Hepatocyte (in vitro differentiated cells): Measurements from ENCODE around the gene STK39.

Experiments used
- EZH2 ChIP-seq: fragments of 200-600 bp; sonication (generic); IDR thresholded peaks from 2 replicates; pipeline ENCODE4 v1.6.1; 2016; ENCODE audit warnings: antibody characterized with exemption, mild to moderate bottlenecking, borderline replicate concordance
- EZH2phosphoT487 ChIP-seq: fragments of 200-600 bp; sonication (generic); IDR thresholded peaks from one replicate; pipeline ENCODE4 v1.6.1; 2018; ENCODE audit warnings: antibody characterized with exemption, mild to moderate bottlenecking, low read depth, moderate library complexity; ENCODE audit not compliant: unreplicated experiment, severe bottlenecking
- TF ChIP-seq, protein P1 (sequence below): fragments of 200-600 bp; sonication (generic); IDR thresholded peaks from 2 replicates; pipeline ENCODE4 v1.5.1; 2016; ENCODE audit warnings: antibody characterized with exemption, mild to moderate bottlenecking; ENCODE audit not compliant: poor library complexity

DNA sequence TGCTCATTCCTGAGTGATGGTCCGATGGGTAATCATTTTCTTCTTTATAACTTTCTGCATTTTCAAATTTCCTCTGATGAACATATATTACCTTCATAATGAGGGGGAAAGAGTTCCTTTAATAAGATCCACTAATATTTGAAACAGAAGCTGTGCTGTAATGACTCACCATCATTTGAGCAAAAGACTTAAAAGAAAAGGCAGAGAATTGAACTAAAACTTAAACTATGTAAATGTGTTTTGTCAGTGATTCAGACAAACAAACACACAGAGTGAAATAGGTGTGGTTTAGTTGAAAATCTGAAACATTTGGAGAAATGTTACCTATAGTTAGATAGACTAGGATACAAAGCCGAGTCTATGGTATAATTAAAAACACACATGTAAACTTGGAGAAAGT is 209.6 kb downstream of the STK39 start:
- TF ChIP-seq, protein P1, sequence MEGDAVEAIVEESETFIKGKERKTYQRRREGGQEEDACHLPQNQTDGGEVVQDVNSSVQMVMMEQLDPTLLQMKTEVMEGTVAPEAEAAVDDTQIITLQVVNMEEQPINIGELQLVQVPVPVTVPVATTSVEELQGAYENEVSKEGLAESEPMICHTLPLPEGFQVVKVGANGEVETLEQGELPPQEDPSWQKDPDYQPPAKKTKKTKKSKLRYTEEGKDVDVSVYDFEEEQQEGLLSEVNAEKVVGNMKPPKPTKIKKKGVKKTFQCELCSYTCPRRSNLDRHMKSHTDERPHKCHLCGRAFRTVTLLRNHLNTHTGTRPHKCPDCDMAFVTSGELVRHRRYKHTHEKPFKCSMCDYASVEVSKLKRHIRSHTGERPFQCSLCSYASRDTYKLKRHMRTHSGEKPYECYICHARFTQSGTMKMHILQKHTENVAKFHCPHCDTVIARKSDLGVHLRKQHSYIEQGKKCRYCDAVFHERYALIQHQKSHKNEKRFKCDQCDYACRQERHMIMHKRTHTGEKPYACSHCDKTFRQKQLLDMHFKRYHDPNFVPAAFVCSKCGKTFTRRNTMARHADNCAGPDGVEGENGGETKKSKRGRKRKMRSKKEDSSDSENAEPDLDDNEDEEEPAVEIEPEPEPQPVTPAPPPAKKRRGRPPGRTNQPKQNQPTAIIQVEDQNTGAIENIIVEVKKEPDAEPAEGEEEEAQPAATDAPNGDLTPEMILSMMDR = no peak
- no peak for TF ChIP-seq EZH2
- no peak for TF ChIP-seq EZH2phosphoT487
